Measurements from ENCODE around the gene AKR1C4. TPM values are rescaled to one million over a fixed set of nuclear protein-coding genes. Genes with fewer than 3 reads are reported as not detected.

AKR1C4 gene
- total RNA-seq, 6 experiments from 2014 or later: not detected

- Mint-ChIP-seq H3K9me3 (no peaks in the 10 kb centered on the region), H3K4me3 (no peak overlapping the region), H3K36me3 (ENCODE audit: low read depth) (no peaks in the 10 kb centered on the region), H3K27me3 (ENCODE audit: insufficient read depth) (peaks cover 12% of the 10 kb centered on the region), H3K4me1 (ENCODE audit: low read depth) (no peaks in the 10 kb centered on the region), H3K27ac (no peak overlapping the region)
- no peak for DNase-seq
- no peak for TF ChIP-seq CTCF (IDR thresholded peaks at IDR 0.05)
These were observed 8.3 kb upstream of the AKR1C4 start for GRCh38 chr10:5188358-5188757.

GRCh38 chr10:5194431-5194830 is 2.2 kb upstream of the AKR1C4 start:
- Mint-ChIP-seq H3K27me3 (ENCODE audit: insufficient read depth) (peaks cover 7% of the 10 kb centered on the region), H3K4me3 (no peak overlapping the region), H3K9me3 (no peaks in the 10 kb centered on the region), H3K36me3 (ENCODE audit: low read depth) (no peaks in the 10 kb centered on the region), H3K27ac (no peak overlapping the region), H3K4me1 (ENCODE audit: low read depth) (no peaks in the 10 kb centered on the region)
- DNase-seq: no peak
- TF ChIP-seq CTCF (IDR thresholded peaks at IDR 0.05): no peak

- DNase-seq: no peak
- no peaks in the 10 kb centered on the region for H3K4me1 Mint-ChIP-seq (ENCODE audit: low read depth)
- peaks cover 5% of the 10 kb centered on the region; the same call in 1 of the 2 replicates for H3K27me3 Mint-ChIP-seq (ENCODE audit: insufficient read depth)
- no peak for TF ChIP-seq CTCF (IDR thresholded peaks at IDR 0.05)
- H3K27ac Mint-ChIP-seq: no peak overlapping the region
- H3K4me3 Mint-ChIP-seq: no peak overlapping the region
- no peaks in the 10 kb centered on the region for H3K9me3 Mint-ChIP-seq
- no peaks in the 10 kb centered on the region for H3K36me3 Mint-ChIP-seq (ENCODE audit: low read depth)
These were observed 786 bp upstream of the AKR1C4 start for GRCh38 chr10:5195727-5196374.

GRCh38 chr10:5198386-5198785 is 1.7 kb downstream of the AKR1C4 start:
- H3K36me3 Mint-ChIP-seq (ENCODE audit: low read depth): no peaks in the 10 kb centered on the region
- no peaks in the 10 kb centered on the region for H3K27me3 Mint-ChIP-seq (ENCODE audit: insufficient read depth)
- TF ChIP-seq CTCF (IDR thresholded peaks at IDR 0.05): no peak
- H3K27ac Mint-ChIP-seq: no peak overlapping the region
- H3K9me3 Mint-ChIP-seq: no peaks in the 10 kb centered on the region
- no peak for DNase-seq
- no peak overlapping the region for H3K4me3 Mint-ChIP-seq
- no peaks in the 10 kb centered on the region for H3K4me1 Mint-ChIP-seq (ENCODE audit: low read depth)

GRCh38 chr10:5199398-5199797 is 2.8 kb downstream of the AKR1C4 start:
- H3K9me3 Mint-ChIP-seq: no peaks in the 10 kb centered on the region
- H3K4me3 Mint-ChIP-seq: no peak overlapping the region
- DNase-seq: no peak
- peak; percentile 19; the same call in 1 of the 2 replicates for TF ChIP-seq CTCF (IDR thresholded peaks at IDR 0.05)
- no peak overlapping the region for H3K27ac Mint-ChIP-seq
- no peaks in the 10 kb centered on the region for H3K27me3 Mint-ChIP-seq (ENCODE audit: insufficient read depth)
- H3K4me1 Mint-ChIP-seq (ENCODE audit: low read depth): no peaks in the 10 kb centered on the region
- H3K36me3 Mint-ChIP-seq (ENCODE audit: low read depth): no peaks in the 10 kb centered on the region

Measured in HFFc6 (cell line).